Lower leg skin (tissue), 4 donors: ENCODE measurements around the gene GPSM1. TPM values are rescaled to one million over a fixed set of nuclear protein-coding genes. Genes with fewer than 3 reads are reported as not detected.

Experiments used
- DNase-seq, 2 donors: peaks; one replicate each; pipeline ENCODE4 v3.0.0-alpha.2; 2019; ENCODE audit warnings: low spot score in 2 of 2
- H3K4me3 ChIP-seq: fragments of 200-600 bp; sonication (generic); 2 replicates; pipeline ENCODE4 v1.5.1; 2017; ENCODE audit warnings: mild to moderate bottlenecking, low read depth; ENCODE audit not compliant: poor library complexity, severe bottlenecking
- POLR2A ChIP-seq, 2 donors: fragments of 450-650 bp; IDR thresholded peaks; one replicate each; pipeline ENCODE4 v1.6.1; 2016 to 2017; ENCODE audit warnings: antibody characterized with exemption in 2 of 2, mild to moderate bottlenecking in 1 of 2, moderate library complexity in 1 of 2
- WGBS, 2 donors: methylation state at CpG; one replicate each; pipeline ENCODE4 v1.1.5; 2018; 5-methylcytosine and 5-hydroxymethylcytosine counted together
- intact Hi-C: fragments of 100-400 bp; cut with DNase I; formaldehyde crosslinking; loops from one replicate; pipeline ENCODE4 v1.15.0; 2023; ENCODE audit warnings: low total_unique reads
- total RNA-seq, 4 donors: library from RNA; depleted of rRNA; stranded (reverse); fragments of >200 nt; gene quantifications; one replicate each; pipeline ENCODE4 v1.1.0, GENCODE V29; 2016
- TF ChIP-seq, protein P1 (sequence below), 3 donors: fragments of 450-650 bp; IDR thresholded peaks; one replicate each; pipeline ENCODE4 v1.5.1; 2016; ENCODE audit warnings: antibody characterized with exemption in 3 of 3, mild to moderate bottlenecking in 3 of 3, moderate library complexity in 2 of 3

The GPSM1 gene
- total RNA-seq, 4 donors from 2014 or later: 21.0 to 37.1 (median 28.1) TPM

DNA sequence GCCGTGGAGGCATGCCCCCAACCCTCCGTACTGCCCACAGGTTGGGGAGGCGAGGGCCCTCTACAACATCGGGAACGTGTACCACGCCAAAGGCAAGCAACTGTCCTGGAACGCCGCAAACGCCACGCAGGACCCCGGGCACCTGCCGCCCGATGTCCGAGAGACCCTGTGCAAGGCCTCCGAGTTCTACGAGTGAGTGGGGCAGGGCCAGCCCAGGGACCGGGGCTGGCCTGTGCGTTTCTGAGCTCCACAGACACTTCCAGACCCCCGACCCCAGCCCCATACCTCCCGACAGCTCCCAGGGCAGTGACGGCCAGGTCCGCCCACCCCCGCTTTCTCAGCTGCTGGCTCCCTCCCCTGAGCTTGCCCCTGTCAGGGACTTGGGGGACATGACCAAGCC, 9.5 kb downstream of the GPSM1 start:
- intact Hi-C loops: no loop called here
- TF ChIP-seq, protein P1, sequence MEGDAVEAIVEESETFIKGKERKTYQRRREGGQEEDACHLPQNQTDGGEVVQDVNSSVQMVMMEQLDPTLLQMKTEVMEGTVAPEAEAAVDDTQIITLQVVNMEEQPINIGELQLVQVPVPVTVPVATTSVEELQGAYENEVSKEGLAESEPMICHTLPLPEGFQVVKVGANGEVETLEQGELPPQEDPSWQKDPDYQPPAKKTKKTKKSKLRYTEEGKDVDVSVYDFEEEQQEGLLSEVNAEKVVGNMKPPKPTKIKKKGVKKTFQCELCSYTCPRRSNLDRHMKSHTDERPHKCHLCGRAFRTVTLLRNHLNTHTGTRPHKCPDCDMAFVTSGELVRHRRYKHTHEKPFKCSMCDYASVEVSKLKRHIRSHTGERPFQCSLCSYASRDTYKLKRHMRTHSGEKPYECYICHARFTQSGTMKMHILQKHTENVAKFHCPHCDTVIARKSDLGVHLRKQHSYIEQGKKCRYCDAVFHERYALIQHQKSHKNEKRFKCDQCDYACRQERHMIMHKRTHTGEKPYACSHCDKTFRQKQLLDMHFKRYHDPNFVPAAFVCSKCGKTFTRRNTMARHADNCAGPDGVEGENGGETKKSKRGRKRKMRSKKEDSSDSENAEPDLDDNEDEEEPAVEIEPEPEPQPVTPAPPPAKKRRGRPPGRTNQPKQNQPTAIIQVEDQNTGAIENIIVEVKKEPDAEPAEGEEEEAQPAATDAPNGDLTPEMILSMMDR (IDR thresholded peaks at IDR 0.05): no peak
- no peak for TF ChIP-seq POLR2A (IDR thresholded peaks at IDR 0.05)
- H3K4me3 ChIP-seq: no peak overlapping the region
- WGBS, 2 donors: 94 to 95% methylated on average over 20 to 23 of the region's 23 CpGs
- DNase-seq: no peak

DNA sequence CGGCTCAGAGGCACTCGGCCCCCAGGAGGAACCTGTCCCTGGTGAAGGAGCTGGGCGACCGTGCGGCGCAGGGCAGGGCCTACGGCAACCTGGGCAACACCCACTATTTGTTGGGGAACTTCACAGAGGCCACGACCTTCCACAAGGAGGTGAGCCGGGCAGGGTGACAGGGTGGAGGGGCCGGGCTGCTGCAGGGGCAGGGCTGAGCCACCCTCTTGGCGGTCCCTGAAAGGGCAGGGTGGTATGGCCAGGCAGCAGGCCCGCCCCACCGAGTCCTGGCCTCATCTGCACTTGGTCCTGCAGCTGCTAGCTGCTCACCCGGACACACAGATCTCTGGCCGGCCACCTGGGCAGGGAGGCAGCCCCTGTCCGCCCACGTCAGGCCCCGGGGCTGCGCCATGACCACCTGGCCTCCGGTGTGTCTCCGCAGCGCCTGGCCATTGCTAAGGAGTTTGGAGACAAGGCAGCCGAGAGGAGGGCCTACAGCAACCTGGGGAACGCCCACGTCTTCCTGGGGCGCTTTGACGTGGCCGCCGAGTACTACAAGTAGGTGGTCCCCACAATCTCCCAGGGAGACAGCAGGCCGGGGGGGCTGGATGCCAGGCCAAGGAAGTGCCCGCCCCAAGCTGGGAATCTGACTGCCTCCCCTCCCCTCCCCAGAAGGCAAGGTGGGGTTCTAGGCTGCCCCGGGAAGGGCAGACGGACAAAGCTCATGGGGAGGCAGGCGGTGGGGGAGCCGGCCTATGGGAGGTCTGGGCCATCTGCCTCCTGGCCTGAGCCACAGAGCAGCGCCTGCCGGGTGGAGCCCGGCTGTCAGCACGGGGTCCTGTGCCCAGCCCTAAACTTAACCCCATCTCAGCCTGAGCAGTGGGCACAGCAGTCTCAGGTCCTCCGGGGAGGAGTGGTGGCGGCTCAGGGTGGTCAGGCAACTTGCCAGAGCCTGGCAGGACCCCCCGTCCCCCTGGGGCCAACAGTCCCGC, 10.4 kb downstream of the GPSM1 start:
- WGBS, 2 donors: 79 to 91% methylated on average over 34 to 40 of the region's 43 CpGs
- no peak overlapping the region for H3K4me3 ChIP-seq
- intact Hi-C loops: no loop called here
- TF ChIP-seq POLR2A (IDR thresholded peaks at IDR 0.05): no peak
- TF ChIP-seq, protein P1 (IDR thresholded peaks at IDR 0.05): no peak
- no peak for DNase-seq

DNA sequence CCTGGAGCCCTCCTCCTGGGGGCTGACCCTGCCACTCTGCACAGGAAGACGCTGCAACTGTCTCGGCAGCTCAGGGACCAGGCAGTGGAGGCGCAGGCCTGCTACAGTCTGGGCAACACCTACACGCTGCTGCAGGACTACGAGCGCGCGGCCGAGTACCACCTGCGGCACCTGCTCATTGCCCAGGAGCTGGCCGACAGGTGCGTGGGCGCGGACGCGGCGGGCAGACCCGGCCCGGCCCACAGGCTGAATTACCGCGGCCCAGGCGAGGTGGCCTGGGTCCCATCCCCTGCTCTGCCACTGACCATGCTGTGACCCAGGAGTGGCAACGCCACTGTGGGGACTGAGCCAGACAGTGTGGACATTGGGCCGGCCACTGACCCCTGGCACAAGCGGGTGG, 11.2 kb downstream of the GPSM1 start:
- DNase-seq: no peak
- intact Hi-C loops: no loop called here
- no peak overlapping the region for H3K4me3 ChIP-seq
- WGBS, 2 donors: 90 to 100% methylated on average over 5 to 25 of the region's 25 CpGs
- TF ChIP-seq POLR2A (IDR thresholded peaks at IDR 0.05): no peak
- TF ChIP-seq, protein P1 (IDR thresholded peaks at IDR 0.05): no peak

DNA sequence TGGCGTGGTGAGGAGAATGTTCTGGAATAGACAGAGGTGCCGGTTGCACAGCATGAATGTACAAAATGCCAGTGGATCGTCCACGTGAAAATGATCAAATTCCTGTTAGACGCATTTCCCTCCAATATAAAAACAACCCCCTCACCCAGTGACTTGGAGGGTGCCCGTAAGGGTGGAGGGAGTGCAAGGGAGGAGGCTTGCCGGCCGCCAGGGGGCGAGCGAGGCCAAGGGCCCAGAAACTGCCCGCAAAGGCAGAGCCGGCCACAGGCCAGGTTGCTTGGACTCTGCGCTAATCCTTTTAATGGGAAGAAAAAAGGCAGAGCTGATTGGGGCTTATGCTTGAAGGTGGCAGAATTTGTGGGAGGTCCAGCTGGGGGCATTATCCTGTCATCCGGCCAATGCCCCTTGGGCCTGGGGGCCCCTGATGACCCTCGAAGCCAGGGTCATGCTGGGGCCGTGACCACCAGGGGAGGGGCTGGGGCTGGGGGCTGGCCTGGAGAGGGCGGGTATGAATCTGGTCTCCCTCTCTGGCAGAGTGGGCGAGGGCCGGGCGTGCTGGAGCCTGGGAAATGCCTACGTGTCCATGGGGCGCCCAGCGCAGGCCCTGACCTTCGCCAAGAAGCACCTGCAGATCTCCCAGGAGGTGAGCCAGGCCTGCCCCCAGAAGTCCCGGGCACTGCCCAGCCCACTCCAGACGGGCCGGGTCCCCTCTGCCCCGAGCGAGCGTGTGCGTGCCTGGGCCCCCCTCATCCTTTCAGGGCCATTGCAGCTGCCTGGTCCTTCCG, 12.0 kb downstream of the GPSM1 start:
- 81 to 87% methylated on average over 32 of the region's 32 CpGs for WGBS, 2 donors
- TF ChIP-seq POLR2A (IDR thresholded peaks at IDR 0.05): no peak
- TF ChIP-seq, protein P1 (IDR thresholded peaks at IDR 0.05): no peak
- H3K4me3 ChIP-seq: no peak overlapping the region
- no peak for DNase-seq
- intact Hi-C loops: no loop called here

DNA sequence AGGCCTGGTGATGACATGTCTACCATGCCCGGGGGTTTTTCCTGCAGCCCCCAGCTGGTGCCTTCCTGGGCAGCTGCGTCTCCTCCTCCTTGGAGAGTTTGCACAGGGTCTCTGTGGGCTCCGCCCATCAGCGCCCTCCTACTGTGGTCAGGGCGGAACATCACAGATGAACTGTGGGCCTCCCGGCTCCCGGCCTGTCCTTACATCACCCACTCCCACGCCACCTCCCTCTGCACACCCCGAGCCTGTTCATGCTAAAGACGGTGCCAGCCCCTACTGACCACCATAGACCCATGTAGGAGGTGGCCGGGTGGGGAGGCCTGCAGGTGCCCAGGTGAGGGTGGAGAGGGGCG, 12.6 kb downstream of the GPSM1 start:
- WGBS, 2 donors: 83 to 96% methylated on average over 12 of the region's 12 CpGs
- DNase-seq: no peak
- TF ChIP-seq, protein P1 (IDR thresholded peaks at IDR 0.05): no peak
- no peak for TF ChIP-seq POLR2A (IDR thresholded peaks at IDR 0.05)
- intact Hi-C loops: no loop called here
- H3K4me3 ChIP-seq: no peak overlapping the region
